Right lobe of liver (tissue), 4 donors: ENCODE results near the gene ARID5B.

ENCODE experiments used
- POLR2A ChIP-seq: fragments of 450-650 bp; IDR thresholded peaks from one replicate; pipeline ENCODE4 v1.6.1; 2017; ENCODE audit warnings: antibody characterized with exemption, mild to moderate bottlenecking
- TF ChIP-seq, protein P1 (sequence below), 4 donors: fragments of 200-600 bp in 3 of 4; fragments of 450-650 bp in 1 of 4; IDR thresholded peaks; one replicate each; pipeline versions ENCODE4 v1.5.1 to v1.8.0; 2016 to 2022; ENCODE audit warnings: antibody characterized with exemption in 4 of 4, mild to moderate bottlenecking in 2 of 4
- donor health status: DM: no; HTN: no; CAD: no.
- donor health status: DM: no; HTN: no; CAD: no.
- donor health status: DM: no; HTN: yes; CAD: no.

DNA sequence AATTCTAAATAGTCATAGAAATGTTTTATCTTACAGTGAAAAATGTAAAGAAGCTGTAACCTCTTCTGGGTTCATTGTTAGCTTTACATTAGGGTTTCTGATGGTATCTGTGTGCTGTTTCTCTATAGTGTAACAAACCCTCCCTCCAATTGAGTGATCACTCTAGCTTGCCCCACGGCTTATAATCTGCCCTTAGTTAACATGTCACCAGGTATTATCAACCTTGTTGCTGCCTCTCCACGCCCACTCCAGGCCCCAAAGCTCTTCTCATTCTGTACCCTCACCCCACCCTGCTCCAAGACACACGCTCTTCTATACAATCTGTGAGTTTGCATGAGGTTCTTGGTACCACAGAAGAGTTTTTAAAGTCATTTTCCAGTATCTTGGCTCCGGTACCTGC, 139.4 kb downstream of the ARID5B start:
- no peak for TF ChIP-seq POLR2A
- TF ChIP-seq, protein P1, sequence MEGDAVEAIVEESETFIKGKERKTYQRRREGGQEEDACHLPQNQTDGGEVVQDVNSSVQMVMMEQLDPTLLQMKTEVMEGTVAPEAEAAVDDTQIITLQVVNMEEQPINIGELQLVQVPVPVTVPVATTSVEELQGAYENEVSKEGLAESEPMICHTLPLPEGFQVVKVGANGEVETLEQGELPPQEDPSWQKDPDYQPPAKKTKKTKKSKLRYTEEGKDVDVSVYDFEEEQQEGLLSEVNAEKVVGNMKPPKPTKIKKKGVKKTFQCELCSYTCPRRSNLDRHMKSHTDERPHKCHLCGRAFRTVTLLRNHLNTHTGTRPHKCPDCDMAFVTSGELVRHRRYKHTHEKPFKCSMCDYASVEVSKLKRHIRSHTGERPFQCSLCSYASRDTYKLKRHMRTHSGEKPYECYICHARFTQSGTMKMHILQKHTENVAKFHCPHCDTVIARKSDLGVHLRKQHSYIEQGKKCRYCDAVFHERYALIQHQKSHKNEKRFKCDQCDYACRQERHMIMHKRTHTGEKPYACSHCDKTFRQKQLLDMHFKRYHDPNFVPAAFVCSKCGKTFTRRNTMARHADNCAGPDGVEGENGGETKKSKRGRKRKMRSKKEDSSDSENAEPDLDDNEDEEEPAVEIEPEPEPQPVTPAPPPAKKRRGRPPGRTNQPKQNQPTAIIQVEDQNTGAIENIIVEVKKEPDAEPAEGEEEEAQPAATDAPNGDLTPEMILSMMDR (IDR thresholded peaks at IDR 0.05), result no peak
